AG04450 (cell line): ENCODE measurements around the gene DRD4. TPM values are rescaled to one million over a fixed set of nuclear protein-coding genes. Genes with fewer than 3 reads are reported as not detected.
"Not testable (repeated sequence)": the region's sequence is repeated elsewhere in the genome, so short reads cannot be mapped to it uniquely, and the experiment has no call there.

Experiments used
- CTCF ChIA-PET: fragments of 300-600, 350-600 bp; formaldehyde crosslinking; extraction: SDS; loops from one replicate; lab custom pipeline; 2022; ENCODE audit warnings: antibody characterized with exemption, inconsistent platforms; lab: Charles Lee
- POLR2A ChIA-PET: fragments of 350-600 bp; formaldehyde crosslinking; extraction: SDS; loops from one replicate; lab custom pipeline; 2021; ENCODE audit warnings: antibody characterized with exemption, inconsistent platforms; lab: Yijun Ruan, JAX
- DNase-seq: peaks from one replicate; pipeline ENCODE4 v3.0.0-alpha.2; 2011; ENCODE audit warnings: low read depth, low spot score
- H3K27ac ChIP-seq: one replicate; pipeline ENCODE4 v1.5.1; 2012; ENCODE audit warnings: low read depth, low read length, control low read depth
- H3K27me3 ChIP-seq: one replicate; pipeline ENCODE4 v1.6.0; 2012; ENCODE audit warnings: low read length; ENCODE audit not compliant: control insufficient read depth, insufficient read depth
- H3K4me3 ChIP-seq: 2 replicates; pipeline ENCODE4 v1.5.1; 2011; ENCODE audit warnings: mild to moderate bottlenecking, low read depth, low read length, control low read depth
- H3K9me3 ChIP-seq: 2 replicates; pipeline ENCODE4 v1.5.1; 2012; ENCODE audit warnings: low read length; ENCODE audit not compliant: control insufficient read depth, insufficient read depth
- CTCF ChIP-seq: IDR thresholded peaks from 2 replicates; pipeline ENCODE4 v1.5.1; 2011; ENCODE audit warnings: low read depth, low read length, control low read depth, inconsistent platforms
- polyA plus RNA-seq: library from polyadenylated mRNA; depleted of rRNA; stranded (reverse); fragments of >200 nt; gene quantifications from 2 replicates; pipeline ENCODE4 v1.2.3, GENCODE V29; 2011

DRD4 gene
- polyA plus RNA-seq, 1 experiment, result 0.05 TPM

DNA sequence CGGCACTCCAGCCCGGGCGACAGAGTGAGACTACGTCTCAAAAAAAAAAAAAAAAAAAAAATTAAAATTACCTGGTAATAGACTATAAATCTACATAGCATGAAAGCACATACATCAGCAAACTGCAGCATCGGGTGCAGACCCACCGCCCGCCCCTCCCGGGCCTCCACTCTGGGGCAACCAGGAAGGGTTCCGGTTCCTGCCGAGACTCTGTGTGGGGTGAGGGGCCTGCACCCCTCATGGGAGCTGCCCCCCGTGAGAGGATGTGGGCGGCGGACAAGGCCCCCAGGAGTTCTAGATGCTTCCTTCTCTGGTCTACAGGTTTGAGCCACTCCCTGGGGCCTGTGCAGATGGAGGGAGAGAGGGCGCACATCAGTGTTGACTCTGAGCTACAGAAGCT, 9.1 kb downstream of the DRD4 start:
- H3K4me3 ChIP-seq, result no peak overlapping the region

GRCh38 chr11:647672-648158, 10.6 kb downstream of the DRD4 start:
- H3K9me3 ChIP-seq, DNase-seq, H3K4me3 ChIP-seq, H3K27me3 ChIP-seq, H3K27ac ChIP-seq, POLR2A ChIA-PET: not testable (repeated sequence)
- CTCF ChIA-PET, result interaction anchor here (0.6 kb wide), 1 partner anchor 79 kb away, joined by 4 read pairs; no protein-coding TSS in a partner anchor

More for the DNA sequence above, 9.1 kb downstream of the DRD4 start:
- H3K9me3 ChIP-seq, result peaks cover 4% of the 10 kb centered on the region
- ChIA-PET POLR2A (no interaction called here), CTCF (interaction anchor here (0.6 kb wide), 1 partner anchor 18 kb away, joined by 3 read pairs; no protein-coding TSS in a partner anchor)
- no peaks in the 10 kb centered on the region for H3K27me3 ChIP-seq
- TF ChIP-seq CTCF, result no peak
- DNase-seq, result no peak
- H3K27ac ChIP-seq, result no peak overlapping the region

DNA sequence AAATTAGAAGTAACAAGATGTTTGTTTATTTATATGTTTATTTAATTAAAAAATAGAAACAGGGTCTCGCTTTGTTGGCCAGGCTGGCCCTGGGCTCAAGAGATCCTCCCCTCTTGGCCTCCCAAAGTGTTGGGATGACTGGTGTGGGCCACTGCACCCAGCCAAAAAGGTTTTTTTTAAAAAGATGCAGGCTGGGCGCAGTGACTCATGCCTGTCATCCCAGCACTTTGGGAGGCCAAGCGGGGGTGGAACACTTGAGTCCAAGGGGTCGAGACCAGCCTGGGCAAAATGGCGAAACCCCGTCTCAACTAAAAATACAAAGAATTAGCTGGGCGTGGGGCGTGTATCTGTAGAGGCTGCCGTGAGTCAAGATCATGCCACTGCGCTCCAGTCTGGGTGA, 13.4 kb downstream of the DRD4 start:
- ChIA-PET POLR2A (no interaction called here), CTCF (interaction anchor here (1.5 kb wide), 1 partner anchor 12 kb away, joined by 3 read pairs; no protein-coding TSS in a partner anchor)
- H3K27me3 ChIP-seq, result no peaks in the 10 kb centered on the region
- H3K27ac ChIP-seq, result no peak overlapping the region
- H3K4me3 ChIP-seq, result no peak overlapping the region
- no peaks in the 10 kb centered on the region; the same call in 1 of the 2 replicates for H3K9me3 ChIP-seq
- no peak for DNase-seq
- no peak for TF ChIP-seq CTCF

- H3K4me3 ChIP-seq, POLR2A ChIA-PET, H3K9me3 ChIP-seq, DNase-seq, H3K27ac ChIP-seq, CTCF ChIA-PET, H3K27me3 ChIP-seq: not testable (repeated sequence)
Measured at GRCh38 chr11:653136-653535, 16.1 kb downstream of the DRD4 start.

GRCh38 chr11:653837-654236, 16.8 kb downstream of the DRD4 start:
- Histone ChIP-seq H3K4me3 (no peak overlapping the region), H3K9me3 (no peaks in the 10 kb centered on the region), H3K27me3 (no peaks in the 10 kb centered on the region), H3K27ac (no peak overlapping the region)
- TF ChIP-seq CTCF, result no peak
- POLR2A ChIA-PET, result no interaction called here
- CTCF ChIA-PET, result no interaction called here
- no peak for DNase-seq

DNA sequence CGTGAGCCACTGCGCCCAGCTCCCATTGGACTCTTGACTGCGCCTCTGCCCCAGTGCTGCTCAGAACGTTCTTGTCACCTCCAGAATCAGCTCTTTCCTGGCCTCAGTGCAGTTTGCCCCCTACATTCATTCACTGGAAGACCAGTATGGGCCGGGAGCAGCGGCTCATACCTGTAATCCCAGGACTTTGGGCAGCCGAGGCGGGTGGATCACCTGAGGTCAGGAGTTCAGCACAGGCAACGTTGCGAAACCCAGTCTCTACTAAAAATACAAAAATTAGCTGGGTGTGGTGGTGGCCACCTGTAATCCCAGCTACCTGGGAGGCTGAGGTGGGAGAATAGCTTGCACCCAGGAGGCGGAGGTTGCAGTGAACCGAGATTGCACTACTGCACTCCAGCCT, 17.4 kb downstream of the DRD4 start:
- H3K9me3 ChIP-seq, H3K4me3 ChIP-seq, DNase-seq, POLR2A ChIA-PET, H3K27me3 ChIP-seq, CTCF ChIA-PET, H3K27ac ChIP-seq: not testable (repeated sequence)
